ENCODE results near the gene MAB21L3. TPM values are rescaled to one million over a fixed set of nuclear protein-coding genes. Genes with fewer than 3 reads are reported as not detected.

Gene MAB21L3
- total RNA-seq, 2 experiments from 2014 or later = not detected

- H3K4me3 Mint-ChIP-seq = no peak overlapping the region
- ATAC-seq = no peak
- no peaks in the 10 kb centered on the region for H3K9me3 Mint-ChIP-seq (ENCODE audit: insufficient read depth)
- H3K27me3 Mint-ChIP-seq (ENCODE audit: low read depth) = peaks cover 17% of the 10 kb centered on the region
- H3K36me3 Mint-ChIP-seq (ENCODE audit: low read depth) = no peaks in the 10 kb centered on the region
- H3K4me1 Mint-ChIP-seq (ENCODE audit: low read depth) = no peaks in the 10 kb centered on the region
- no peak for DNase-seq
- no peak overlapping the region for H3K27ac Mint-ChIP-seq
- ChIA-PET POLR2A (no interaction called here), CTCF (no interaction called here)
Measured at GRCh38 chr1:116113615-116114014, 2.4 kb downstream of the MAB21L3 start.

- ChIA-PET POLR2A (no interaction called here), CTCF (no interaction called here)
- Mint-ChIP-seq H3K27me3 (ENCODE audit: low read depth) (peaks cover 15% of the 10 kb centered on the region), H3K9me3 (ENCODE audit: insufficient read depth) (no peaks in the 10 kb centered on the region), H3K4me1 (ENCODE audit: low read depth) (no peaks in the 10 kb centered on the region), H3K36me3 (ENCODE audit: low read depth) (no peaks in the 10 kb centered on the region), H3K4me3 (no peak overlapping the region), H3K27ac (no peak overlapping the region)
- no peak for DNase-seq
- no peak for ATAC-seq
Measured at GRCh38 chr1:116115476-116116439, 4.6 kb downstream of the MAB21L3 start.

- ChIA-PET CTCF (no interaction called here), POLR2A (no interaction called here)
- no peaks in the 10 kb centered on the region for H3K9me3 Mint-ChIP-seq (ENCODE audit: insufficient read depth)
- H3K4me3 Mint-ChIP-seq = no peak overlapping the region
- H3K4me1 Mint-ChIP-seq (ENCODE audit: low read depth) = no peaks in the 10 kb centered on the region
- peaks cover 12% of the 10 kb centered on the region for H3K27me3 Mint-ChIP-seq (ENCODE audit: low read depth)
- no peak for ATAC-seq
- no peaks in the 10 kb centered on the region for H3K36me3 Mint-ChIP-seq (ENCODE audit: low read depth)
- no peak for DNase-seq
- H3K27ac Mint-ChIP-seq = no peak overlapping the region
Measured at GRCh38 chr1:116118471-116118870, 7.3 kb downstream of the MAB21L3 start.

GRCh38 chr1:116119876-116120275, 8.7 kb downstream of the MAB21L3 start:
- H3K27me3 Mint-ChIP-seq (ENCODE audit: low read depth) = peaks cover 17% of the 10 kb centered on the region
- ATAC-seq (no peak), DNase-seq (no peak)
- no peak overlapping the region for H3K27ac Mint-ChIP-seq
- no peaks in the 10 kb centered on the region for H3K9me3 Mint-ChIP-seq (ENCODE audit: insufficient read depth)
- H3K36me3 Mint-ChIP-seq (ENCODE audit: low read depth) = no peaks in the 10 kb centered on the region
- CTCF ChIA-PET = no interaction called here
- POLR2A ChIA-PET = no interaction called here
- no peaks in the 10 kb centered on the region for H3K4me1 Mint-ChIP-seq (ENCODE audit: low read depth)
- no peak overlapping the region for H3K4me3 Mint-ChIP-seq

- no peak overlapping the region for H3K4me3 Mint-ChIP-seq
- POLR2A ChIA-PET = no interaction called here
Measured at GRCh38 chr1:116122955-116123757, 12.0 kb downstream of the MAB21L3 start.

GRCh38 chr1:116123837-116124533, 12.8 kb downstream of the MAB21L3 start:
- POLR2A ChIA-PET = no interaction called here
- peaks cover 14% of the 10 kb centered on the region for H3K27me3 Mint-ChIP-seq (ENCODE audit: low read depth)
- H3K27ac Mint-ChIP-seq = no peak overlapping the region
- CTCF ChIA-PET = interaction anchor here (1.2 to 4.2 kb wide), 5 partner anchors 15 to 451 kb away, joined by 3 to 28 read pairs (median 4); no protein-coding TSS in a partner anchor
- DNase-seq = no peak
- H3K9me3 Mint-ChIP-seq (ENCODE audit: insufficient read depth) = no peaks in the 10 kb centered on the region
- no peak overlapping the region for H3K4me3 Mint-ChIP-seq
- no peaks in the 10 kb centered on the region for H3K36me3 Mint-ChIP-seq (ENCODE audit: low read depth)
- H3K4me1 Mint-ChIP-seq (ENCODE audit: low read depth) = peaks cover 34% of the 10 kb centered on the region
- ATAC-seq = no peak

More at GRCh38 chr1:116122955-116123757, 12.0 kb downstream of the MAB21L3 start:
- H3K27ac Mint-ChIP-seq = no peak overlapping the region
- DNase-seq = no peak
- no peaks in the 10 kb centered on the region for H3K36me3 Mint-ChIP-seq (ENCODE audit: low read depth)
- CTCF ChIA-PET = interaction anchor here (0.8 to 2.4 kb wide), 5 partner anchors 16 to 451 kb away, joined by 3 to 8 read pairs (median 4); no protein-coding TSS in a partner anchor
- H3K4me1 Mint-ChIP-seq (ENCODE audit: low read depth) = peaks cover 26% of the 10 kb centered on the region
- no peaks in the 10 kb centered on the region for H3K9me3 Mint-ChIP-seq (ENCODE audit: insufficient read depth)
- H3K27me3 Mint-ChIP-seq (ENCODE audit: low read depth) = peaks cover 17% of the 10 kb centered on the region
- no peak for ATAC-seq

GRCh38 chr1:116125758-116126157, 14.6 kb downstream of the MAB21L3 start:
- H3K4me3 Mint-ChIP-seq = no peak overlapping the region
- ATAC-seq = no peak
- H3K27ac Mint-ChIP-seq = no peak overlapping the region
- CTCF ChIA-PET = interaction anchor here (4.2 kb wide), 1 partner anchor 13 kb away, joined by 28 read pairs; no protein-coding TSS in a partner anchor
- POLR2A ChIA-PET = interaction anchor here (0.6 kb wide), 1 partner anchor 362 kb away, joined by 7 read pairs; no protein-coding TSS in a partner anchor
- H3K9me3 Mint-ChIP-seq (ENCODE audit: insufficient read depth) = no peaks in the 10 kb centered on the region
- DNase-seq = no peak
- H3K27me3 Mint-ChIP-seq (ENCODE audit: low read depth) = peaks cover 17% of the 10 kb centered on the region
- no peaks in the 10 kb centered on the region for H3K36me3 Mint-ChIP-seq (ENCODE audit: low read depth)
- peaks cover 43% of the 10 kb centered on the region for H3K4me1 Mint-ChIP-seq (ENCODE audit: low read depth)

- ATAC-seq = no peak
- CTCF ChIA-PET = interaction anchor here (0.7 to 4.2 kb wide), 2 partner anchors 13 to 30 kb away, joined by 3 to 28 read pairs; no protein-coding TSS in a partner anchor
- H3K9me3 Mint-ChIP-seq (ENCODE audit: insufficient read depth) = no peaks in the 10 kb centered on the region
- H3K4me1 Mint-ChIP-seq (ENCODE audit: low read depth) = peaks cover 43% of the 10 kb centered on the region
- no peaks in the 10 kb centered on the region for H3K36me3 Mint-ChIP-seq (ENCODE audit: low read depth)
- peaks cover 17% of the 10 kb centered on the region for H3K27me3 Mint-ChIP-seq (ENCODE audit: low read depth)
- peak overlapping the region; percentile 14 for H3K4me3 Mint-ChIP-seq
- POLR2A ChIA-PET = no interaction called here
- H3K27ac Mint-ChIP-seq = no peak overlapping the region
- DNase-seq = peak; percentile 32
Measured at GRCh38 chr1:116126281-116126680, 15.1 kb downstream of the MAB21L3 start.

- Mint-ChIP-seq H3K27ac (no peak overlapping the region), H3K9me3 (ENCODE audit: insufficient read depth) (no peaks in the 10 kb centered on the region), H3K36me3 (ENCODE audit: low read depth) (no peaks in the 10 kb centered on the region), H3K4me3 (no peak overlapping the region), H3K4me1 (ENCODE audit: low read depth) (peaks cover 43% of the 10 kb centered on the region), H3K27me3 (ENCODE audit: low read depth) (peaks cover 17% of the 10 kb centered on the region)
- no peak for DNase-seq
- POLR2A ChIA-PET = no interaction called here
- no peak for ATAC-seq
- CTCF ChIA-PET = interaction anchor here (0.7 to 4.2 kb wide), 3 partner anchors 12 to 372 kb away, joined by 3 to 28 read pairs (median 6); no protein-coding TSS in a partner anchor
Measured at GRCh38 chr1:116127123-116127847, 16.1 kb downstream of the MAB21L3 start.

- ATAC-seq (peak; percentile 20), DNase-seq (peak; percentile 34)
- no peaks in the 10 kb centered on the region for H3K36me3 Mint-ChIP-seq (ENCODE audit: low read depth)
- H3K4me3 Mint-ChIP-seq = no peak overlapping the region
- peaks cover 43% of the 10 kb centered on the region for H3K4me1 Mint-ChIP-seq (ENCODE audit: low read depth)
- ChIA-PET CTCF (interaction anchor here (2.1 to 4.2 kb wide), 2 partner anchors 11 to 372 kb away, joined by 6 to 28 read pairs; no protein-coding TSS in a partner anchor), POLR2A (no interaction called here)
- no peak overlapping the region for H3K27ac Mint-ChIP-seq
- no peaks in the 10 kb centered on the region for H3K9me3 Mint-ChIP-seq (ENCODE audit: insufficient read depth)
- H3K27me3 Mint-ChIP-seq (ENCODE audit: low read depth) = peaks cover 17% of the 10 kb centered on the region
Measured at GRCh38 chr1:116127848-116128540, 16.8 kb downstream of the MAB21L3 start.
